Gastrocnemius medialis (tissue), 4 donors: ENCODE measurements around the gene TTC39B. TPM values are rescaled to one million over a fixed set of nuclear protein-coding genes. Genes with fewer than 3 reads are reported as not detected.

Experiments used
- ATAC-seq, 2 donors: fragments of 150-250 bp; one replicate each; pipeline ENCODE4 v1.9.1; 2016
- DNase-seq, 2 donors: peaks; one replicate each; pipeline ENCODE4 v3.0.0-alpha.2; 2019
- H3K27ac ChIP-seq, 4 donors: fragments of 200-600 bp; sonication (generic); 1 replicate in 1 of 4; 2 replicates in 3 of 4; pipeline ENCODE4 v1.5.1; 2016 to 2018; ENCODE audit warnings: mild to moderate bottlenecking in 2 of 4, moderate library complexity in 1 of 4
- H3K27me3 ChIP-seq, 3 donors: fragments of 200-600 bp; sonication (generic) in 2 of 3; 1 replicate in 1 of 3; 2 replicates in 2 of 3; pipeline versions ENCODE4 v1.5.1 to v1.6.0; 2016 to 2019; ENCODE audit warnings: mild to moderate bottlenecking in 1 of 3, moderate library complexity in 1 of 3
- H3K36me3 ChIP-seq, 2 donors: fragments of 200-600 bp; sonication (generic) in 1 of 2; one replicate each; pipeline ENCODE4 v1.5.1; 2017 to 2018
- H3K4me1 ChIP-seq, 2 donors: fragments of 200-600 bp; sonication (generic) in 1 of 2; one replicate each; pipeline ENCODE4 v1.5.1; 2016 to 2017; ENCODE audit warnings: mild to moderate bottlenecking in 2 of 2
- H3K4me3 ChIP-seq, 4 donors: fragments of 200-600 bp; sonication (generic) in 3 of 4; 1 replicate in 1 of 4; 2 replicates in 3 of 4; pipeline ENCODE4 v1.5.1; 2016 to 2019; ENCODE audit warnings: mild to moderate bottlenecking in 2 of 4
- H3K9me3 ChIP-seq, 3 donors: fragments of 200-600 bp; sonication (generic) in 2 of 3; 1 replicate in 1 of 3; 2 replicates in 2 of 3; pipeline ENCODE4 v1.5.1; 2016 to 2019
- POLR2A ChIP-seq, 2 donors: fragments of 450-650 bp; IDR thresholded peaks; one replicate each; pipeline ENCODE4 v1.6.1; 2017; ENCODE audit warnings: antibody characterized with exemption in 2 of 2, mild to moderate bottlenecking in 2 of 2, moderate library complexity in 2 of 2
- in situ Hi-C, 4 donors: fragments of 200-750 bp; cut with MboI; loops; one replicate each; pipeline versions ENCODE4 v1.15.0 to v1.8.0; 2017; ENCODE audit warnings: low sequenced_read_pairs in 4 of 4
- intact Hi-C: fragments of 100-400 bp; cut with DNase I; formaldehyde crosslinking; loops from one replicate; pipeline ENCODE4 v1.15.1; 2023; ENCODE audit warnings: low total_unique reads
- total RNA-seq, 4 donors: library from RNA; depleted of rRNA; stranded (reverse); fragments of >200 nt; gene quantifications; one replicate each; pipeline versions ENCODE4 v1.1.0 to v1.2.3, GENCODE V29; 2016
- TF ChIP-seq, protein P1 (sequence below), 5 experiments: fragments of 450-650 bp in 3 of 5; fragments of 200-600 bp in 2 of 5; sonication (generic) in 2 of 5; IDR thresholded peaks in 4 of 5; conservative IDR thresholded peaks in 1 of 5; 1 replicate in 4 of 5; 2 replicates in 1 of 5; pipeline ENCODE4 v1.5.1; 2016 to 2019; ENCODE audit warnings: antibody characterized with exemption in 5 of 5, mild to moderate bottlenecking in 3 of 5, moderate library complexity in 3 of 5

The TTC39B gene
- total RNA-seq, 4 donors from 2014 or later = 1.8 to 6.9 (median 3.8) TPM

DNA sequence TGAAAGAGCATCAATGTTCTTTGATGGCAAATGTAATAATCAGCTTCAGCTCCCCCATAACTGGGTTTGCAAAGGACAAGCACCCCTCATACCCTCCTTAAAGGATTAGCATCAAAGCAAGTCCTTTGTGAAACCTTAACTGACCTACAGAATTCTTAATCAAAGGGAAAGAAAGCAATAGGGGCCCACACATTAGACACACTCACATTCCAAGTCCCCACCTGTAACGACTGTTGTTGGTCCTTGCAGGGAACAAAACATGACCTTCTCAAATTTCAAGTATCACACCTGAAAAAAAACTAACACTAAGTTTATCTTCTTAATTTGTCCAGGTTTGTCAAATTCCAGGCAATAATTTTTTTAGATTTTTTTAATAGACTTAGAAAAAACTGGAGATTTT is 32.6 kb downstream of the TTC39B start:
- H3K36me3 ChIP-seq = no peaks in the 10 kb centered on the region
- H3K4me3 ChIP-seq = no peak overlapping the region
- H3K27me3 ChIP-seq = no peaks in the 10 kb centered on the region
- in situ Hi-C loops = no loop called here
- ATAC-seq (no peak), DNase-seq (no peak)
- H3K4me1 ChIP-seq = peaks cover 4 to 7% of the 10 kb centered on the region in 2 donors
- H3K27ac ChIP-seq = no peak overlapping the region
- no peaks in the 10 kb centered on the region for H3K9me3 ChIP-seq
- intact Hi-C loops = loop anchor here (10.0 kb wide), 1 partner anchor 70 kb away; no protein-coding TSS in a partner anchor
- TF ChIP-seq, protein P1, sequence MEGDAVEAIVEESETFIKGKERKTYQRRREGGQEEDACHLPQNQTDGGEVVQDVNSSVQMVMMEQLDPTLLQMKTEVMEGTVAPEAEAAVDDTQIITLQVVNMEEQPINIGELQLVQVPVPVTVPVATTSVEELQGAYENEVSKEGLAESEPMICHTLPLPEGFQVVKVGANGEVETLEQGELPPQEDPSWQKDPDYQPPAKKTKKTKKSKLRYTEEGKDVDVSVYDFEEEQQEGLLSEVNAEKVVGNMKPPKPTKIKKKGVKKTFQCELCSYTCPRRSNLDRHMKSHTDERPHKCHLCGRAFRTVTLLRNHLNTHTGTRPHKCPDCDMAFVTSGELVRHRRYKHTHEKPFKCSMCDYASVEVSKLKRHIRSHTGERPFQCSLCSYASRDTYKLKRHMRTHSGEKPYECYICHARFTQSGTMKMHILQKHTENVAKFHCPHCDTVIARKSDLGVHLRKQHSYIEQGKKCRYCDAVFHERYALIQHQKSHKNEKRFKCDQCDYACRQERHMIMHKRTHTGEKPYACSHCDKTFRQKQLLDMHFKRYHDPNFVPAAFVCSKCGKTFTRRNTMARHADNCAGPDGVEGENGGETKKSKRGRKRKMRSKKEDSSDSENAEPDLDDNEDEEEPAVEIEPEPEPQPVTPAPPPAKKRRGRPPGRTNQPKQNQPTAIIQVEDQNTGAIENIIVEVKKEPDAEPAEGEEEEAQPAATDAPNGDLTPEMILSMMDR (IDR thresholded peaks at IDR 0.05 in 4 of 5, conservative IDR thresholded peaks at IDR 0.05 in 1 of 5) = no peak
- no peak for TF ChIP-seq POLR2A (IDR thresholded peaks at IDR 0.05)

DNA sequence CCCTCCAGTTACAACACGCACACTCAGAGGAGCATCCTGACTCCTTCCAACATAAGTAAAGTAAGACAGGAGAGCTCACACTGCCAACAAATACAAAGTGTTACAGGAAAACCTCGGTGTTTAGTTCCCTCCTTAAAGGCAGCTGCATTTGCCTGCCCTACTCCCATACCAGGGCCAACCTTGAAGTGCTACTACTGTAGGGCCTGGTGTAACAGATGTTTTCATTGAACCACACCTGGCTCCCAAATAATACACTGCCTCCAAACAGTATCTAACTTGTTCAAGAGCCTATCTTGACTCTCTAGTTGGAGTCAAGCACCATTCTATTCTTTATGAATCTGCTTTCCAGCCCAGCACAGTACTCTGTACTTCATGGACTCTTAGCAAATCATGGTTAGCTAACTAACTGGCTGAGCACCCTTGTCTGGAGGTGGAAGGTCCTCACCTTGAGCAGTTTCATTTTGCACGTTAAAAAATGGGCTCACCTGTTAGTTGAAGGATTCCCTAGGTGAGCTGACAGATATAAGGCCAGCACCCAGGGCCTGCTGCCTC is 34.6 kb downstream of the TTC39B start:
- TF ChIP-seq POLR2A (IDR thresholded peaks at IDR 0.05) = no peak
- TF ChIP-seq, protein P1 (IDR thresholded peaks at IDR 0.05 in 4 of 5, conservative IDR thresholded peaks at IDR 0.05 in 1 of 5) = no peak
- H3K4me3 ChIP-seq = no peak overlapping the region
- in situ Hi-C loops (no loop called here), intact Hi-C loops (loop anchor here (10.0 kb wide), 1 partner anchor 72 kb away; no protein-coding TSS in a partner anchor)
- DNase-seq (no peak), ATAC-seq (no peak)
- H3K4me1 ChIP-seq = peaks cover 0 to under 1% of the 10 kb centered on the region in 2 donors
- H3K9me3 ChIP-seq = no peaks in the 10 kb centered on the region
- H3K27ac ChIP-seq = no peak overlapping the region
- no peaks in the 10 kb centered on the region for H3K36me3 ChIP-seq
- no peaks in the 10 kb centered on the region for H3K27me3 ChIP-seq

DNA sequence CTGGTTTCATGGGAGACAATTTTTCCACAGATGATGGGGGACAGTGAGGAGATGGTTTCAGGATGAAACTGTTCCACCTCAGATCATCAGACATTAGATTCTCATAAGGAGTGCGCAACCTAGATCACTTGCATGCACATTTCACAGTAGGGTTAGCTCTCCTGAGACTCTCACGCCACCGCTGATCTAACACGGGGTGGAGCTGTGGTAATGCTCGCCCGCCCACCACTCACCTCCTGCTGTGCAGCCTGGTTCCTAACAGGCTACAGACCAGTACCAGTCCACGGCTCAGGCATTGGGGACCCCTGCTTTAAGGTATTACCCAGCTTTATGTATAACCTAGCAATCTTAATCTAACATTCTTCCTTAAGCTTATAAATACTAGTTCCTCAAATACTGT is 35.6 kb downstream of the TTC39B start:
- Histone ChIP-seq H3K27me3 (no peaks in the 10 kb centered on the region), H3K4me3 (no peak overlapping the region), H3K4me1 (no peaks in the 10 kb centered on the region), H3K36me3 (no peaks in the 10 kb centered on the region), H3K27ac (no peak overlapping the region), H3K9me3 (no peaks in the 10 kb centered on the region)
- in situ Hi-C loops = no loop called here
- DNase-seq (no peak), ATAC-seq (no peak)
- intact Hi-C loops = loop anchor here (10.0 kb wide), 1 partner anchor 73 kb away; no protein-coding TSS in a partner anchor
- TF ChIP-seq, protein P1 (IDR thresholded peaks at IDR 0.05 in 4 of 5, conservative IDR thresholded peaks at IDR 0.05 in 1 of 5) = no peak
- TF ChIP-seq POLR2A (IDR thresholded peaks at IDR 0.05) = no peak

DNA sequence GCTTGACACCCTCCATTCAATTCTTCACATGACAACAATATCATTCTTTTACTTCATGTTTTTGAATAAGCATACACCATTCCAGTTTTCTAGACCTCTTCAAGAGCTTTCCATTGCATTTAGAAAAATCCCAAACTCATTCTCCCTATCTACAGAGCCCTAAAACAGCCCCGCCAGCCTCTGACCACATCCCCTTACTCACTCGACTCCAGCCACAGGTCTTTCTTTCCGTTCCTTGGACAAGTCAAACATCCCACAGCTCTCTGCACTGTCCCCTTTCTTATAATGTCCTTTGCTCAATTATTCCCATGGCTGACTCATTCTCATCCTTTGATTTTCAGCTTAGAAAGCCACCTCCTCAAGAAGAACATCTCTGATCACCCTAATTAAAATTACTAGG is 38.2 kb downstream of the TTC39B start:
- intact Hi-C loops (no loop called here), in situ Hi-C loops (no loop called here)
- Histone ChIP-seq H3K4me3 (no peak overlapping the region), H3K4me1 (no peaks in the 10 kb centered on the region), H3K27me3 (no peaks in the 10 kb centered on the region), H3K9me3 (no peaks in the 10 kb centered on the region), H3K27ac (no peak overlapping the region), H3K36me3 (no peaks in the 10 kb centered on the region)
- DNase-seq (no peak), ATAC-seq (no peak)
- TF ChIP-seq, protein P1 (IDR thresholded peaks at IDR 0.05 in 4 of 5, conservative IDR thresholded peaks at IDR 0.05 in 1 of 5) = no peak
- no peak for TF ChIP-seq POLR2A (IDR thresholded peaks at IDR 0.05)

DNA sequence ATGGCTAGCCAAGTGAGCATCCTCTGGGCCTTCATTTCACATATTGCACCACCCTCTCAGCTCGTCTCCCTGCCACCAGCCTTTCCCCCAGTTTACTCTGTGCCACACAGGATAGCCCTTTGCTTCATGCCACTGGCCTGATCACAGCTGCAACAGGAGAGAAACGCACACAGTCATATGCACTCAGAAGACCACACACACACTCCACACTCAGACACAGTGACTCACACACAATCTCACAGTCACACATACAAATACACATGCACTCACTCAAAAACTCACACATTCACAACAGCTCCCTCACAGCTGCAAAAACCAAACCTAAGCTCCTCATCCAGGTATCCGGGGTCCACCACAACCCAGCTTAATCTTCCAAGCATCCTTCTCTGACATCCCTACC is 38.7 kb downstream of the TTC39B start:
- no peak for DNase-seq
- ATAC-seq = no peak
- in situ Hi-C loops = no loop called here
- Histone ChIP-seq H3K27ac (no peak overlapping the region), H3K4me1 (no peaks in the 10 kb centered on the region), H3K27me3 (no peaks in the 10 kb centered on the region), H3K4me3 (no peak overlapping the region), H3K36me3 (no peaks in the 10 kb centered on the region), H3K9me3 (no peaks in the 10 kb centered on the region)
- TF ChIP-seq, protein P1 (IDR thresholded peaks at IDR 0.05 in 4 of 5, conservative IDR thresholded peaks at IDR 0.05 in 1 of 5) = no peak
- no peak for TF ChIP-seq POLR2A (IDR thresholded peaks at IDR 0.05)
- intact Hi-C loops = no loop called here
